Measurements from ENCODE around the gene FAM3A. TPM values are rescaled to one million over a fixed set of nuclear protein-coding genes. Genes with fewer than 3 reads are reported as not detected.

FAM3A gene
- total and polyA plus RNA-seq, 2 of the 4 experiments (the other 2 are of a cell fraction) = 14.0 to 47.2 TPM

DNA sequence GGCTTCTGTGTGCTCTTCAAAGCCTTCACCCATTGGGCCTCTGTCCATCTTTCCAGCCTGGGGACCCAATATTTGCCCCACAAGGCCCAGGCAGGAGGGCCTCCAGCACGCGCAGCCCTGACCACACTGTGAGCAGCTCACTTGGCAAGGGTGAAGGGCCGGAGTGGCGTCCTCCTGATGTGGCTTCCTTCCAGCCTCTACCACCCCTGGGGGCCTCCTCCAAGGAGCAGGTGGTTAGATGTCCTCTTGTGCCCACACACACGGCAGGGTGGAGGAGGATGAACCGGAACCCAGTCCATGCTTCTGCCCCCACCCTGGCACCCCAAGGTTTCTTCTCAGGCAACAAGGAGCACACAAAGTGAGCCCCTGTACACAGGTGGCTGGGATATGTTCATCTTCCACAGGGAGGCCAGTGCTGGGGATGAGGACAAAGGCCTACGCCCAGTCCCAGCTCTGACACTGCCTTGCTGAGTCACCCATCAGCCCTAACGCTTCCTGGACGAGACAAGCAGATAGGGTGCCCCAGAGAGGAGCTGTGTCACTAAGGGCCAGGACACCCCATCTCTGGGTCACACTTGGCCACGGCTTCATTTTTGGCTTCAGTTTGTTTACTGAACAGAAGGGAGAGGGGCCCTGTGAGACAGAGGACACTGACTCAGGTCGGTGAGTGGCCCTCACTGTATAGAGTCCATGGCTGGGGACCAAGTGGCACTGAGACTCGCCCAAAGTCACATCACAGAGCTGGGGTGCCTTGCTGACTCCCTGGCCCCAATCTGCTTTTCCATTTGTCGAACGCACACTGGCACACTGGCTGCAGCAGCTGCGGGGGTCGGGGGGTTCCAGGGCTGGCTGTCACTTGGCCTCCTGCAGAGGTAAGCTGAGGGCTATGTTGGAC, 31.5 kb downstream of the FAM3A start:
- Histone ChIP-seq H3K36me3 (ENCODE audit: control insufficient read depth, insufficient read depth, low read length) (peaks cover 16% of the 10 kb centered on the region; the same call in 1 of the 2 replicates), H4K20me1 (ENCODE audit: insufficient read depth, low read length) (peaks cover 4% of the 10 kb centered on the region; the same call in 1 of the 2 replicates), H2AFZ (replicated peaks; ENCODE audit: low read length, poor library complexity) (no peak overlapping the region), H2AK5ac (ENCODE audit: low read depth, low read length) (peak overlapping the region; percentile 43), H3K56ac (ENCODE audit: extremely low read depth, insufficient read depth, low read length) (no peak overlapping the region), H4K5ac (ENCODE audit: low read depth, low read length) (no peak overlapping the region), H2BK5ac (ENCODE audit: low read depth, low read length, poor library complexity, severe bottlenecking) (no peak overlapping the region), H3K4me2 (ENCODE audit: low read depth, low read length) (no peak overlapping the region), H3K14ac (replicated peaks; ENCODE audit: low read depth, low read length) (no peak overlapping the region), H3K79me1 (ENCODE audit: low read depth in 1 of 2, low read length in 2 of 2) (peaks cover 3 to 34% of the 10 kb centered on the region in 2 experiments; a peak in 3 of 4 replicates), H2AK9ac (replicated peaks; ENCODE audit: low read depth, low read length, poor library complexity) (peak overlapping the region; percentile 45), H3K9me3 (ENCODE audit: control insufficient read depth, insufficient read depth, low read length) (no peaks in the 10 kb centered on the region), H2BK20ac (ENCODE audit: low read depth, low read length) (no peak overlapping the region), H3K27me3 (ENCODE audit: control insufficient read depth, insufficient read depth, low read length) (no peaks in the 10 kb centered on the region), H4K8ac (ENCODE audit: low read depth in 2 of 2, low read length in 2 of 2) (no peak overlapping the region), H3K4me1 (ENCODE audit: control insufficient read depth, insufficient read depth, low read length) (peaks cover 4% of the 10 kb centered on the region; the same call in 1 of the 2 replicates), H3K27ac (ENCODE audit: insufficient read depth, low read length) (no peak overlapping the region), H2BK15ac (ENCODE audit: low read depth, low read length) (no peak overlapping the region), H3K18ac (ENCODE audit: low read depth, low read length) (no peak overlapping the region), H3K23ac (ENCODE audit: low read depth, low read length) (no peak overlapping the region), H4K91ac (ENCODE audit: insufficient read depth, low read depth, low read length) (no peak overlapping the region), H3K4ac (ENCODE audit: low read depth, low read length) (no peak overlapping the region), H2BK120ac (ENCODE audit: low read depth, low read length) (no peak overlapping the region), H3K9me1 (ENCODE audit: insufficient read depth, low read length) (0 out of 2 replicates have a peak, but pooled peaks cover 5% of the 10 kb centered on the region), H3K9ac (ENCODE audit: low read depth, low read length) (no peak overlapping the region), H3K4me3 (ENCODE audit: insufficient read depth, low read depth, low read length) (no peak overlapping the region)
- 100% methylated on average over 2 of the region's 16 CpGs; no CpG with 5 or more reads in 1 of the 2 experiments for WGBS, 2 experiments (ENCODE audit: extremely low coverage in 2 of 2, insufficient read length in 1 of 2)
- ATAC-seq (ENCODE audit: low read depth) (no peak), DNase-seq (no peak)
- BruUV-seq (replicated peaks) = no TSS peak
- in situ Hi-C loops (cut with MboI; ENCODE audit: low sequenced_read_pairs) (no loop called here), intact Hi-C loops (cut with micrococcal nuclease) (no loop called here), dilution Hi-C loops (cut with HindIII; ENCODE audit: low sequenced_read_pairs, unreplicated experiment) (no loop called here)
- ChIA-PET POLR2A (ENCODE audit: unreplicated experiment) (no interaction called here), CTCF (no interaction called here)
- TF ChIP-seq ELK1 (IDR thresholded peaks at IDR 0.05; ENCODE audit: borderline replicate concordance, low read depth, low read length) (no peak), CEBPB (IDR thresholded peaks at IDR 0.05; ENCODE audit: low read depth, low read length) (no peak), CHD1 (IDR thresholded peaks at IDR 0.05; ENCODE audit: low read depth, low read length) (no peak), USF2 (IDR thresholded peaks at IDR 0.05; ENCODE audit: low read depth, low read length) (no peak), FOS (IDR thresholded peaks at IDR 0.05; ENCODE audit: low read depth, low read length) (no peak), POLR2A (IDR thresholded peaks at IDR 0.05; ENCODE audit: low read depth, low read length) (no peak), MAFK (IDR thresholded peaks at IDR 0.05; ENCODE audit: low read depth, low read length) (no peak)
